Astrocyte of the cerebellum (primary cell): ENCODE measurements around the gene ANGPTL3.

Source experiments
- DNase-seq: peaks from one replicate; pipeline ENCODE4 v3.0.0-alpha.2; 2011; ENCODE audit warnings: low read depth
- H3K4me3 ChIP-seq: 2 replicates; pipeline ENCODE4 v1.5.1; 2011; ENCODE audit warnings: mild to moderate bottlenecking, low read depth, low read length, moderate library complexity
- CTCF ChIP-seq: IDR thresholded peaks from 2 replicates; pipeline ENCODE4 v1.5.1; 2012; ENCODE audit warnings: low read length, low read depth, moderate library complexity, mild to moderate bottlenecking; ENCODE audit errors: missing control alignments
- in situ Hi-C: cut with HindIII; loops from 2 replicates; pipeline ENCODE4 v1.10.0; 2017; ENCODE audit warnings: low sequenced_read_pairs

Gene ANGPTL3

GRCh38 chr1:62588000-62588399, 9.3 kb upstream of the ANGPTL3 start:
- no peak for TF ChIP-seq CTCF
- in situ Hi-C loops, result no loop called here
- DNase-seq, result no peak

GRCh38 chr1:62589321-62589720, 8.0 kb upstream of the ANGPTL3 start:
- peak; percentile 38 for DNase-seq
- in situ Hi-C loops, result no loop called here
- TF ChIP-seq CTCF, result no peak
- no peak overlapping the region for H3K4me3 ChIP-seq

More at GRCh38 chr1:62588000-62588399, 9.3 kb upstream of the ANGPTL3 start:
- no peak overlapping the region for H3K4me3 ChIP-seq

GRCh38 chr1:62590255-62590969, 6.9 kb upstream of the ANGPTL3 start:
- no peak overlapping the region for H3K4me3 ChIP-seq
- in situ Hi-C loops, result no loop called here
- no peak for TF ChIP-seq CTCF
- no peak for DNase-seq

- no peak for DNase-seq
- H3K4me3 ChIP-seq, result no peak overlapping the region
- in situ Hi-C loops, result no loop called here
- TF ChIP-seq CTCF, result no peak
These were observed 6.4 kb upstream of the ANGPTL3 start for GRCh38 chr1:62590970-62591368.

- no peak for DNase-seq
- H3K4me3 ChIP-seq, result no peak overlapping the region
- no peak for TF ChIP-seq CTCF
- in situ Hi-C loops, result no loop called here
These were observed 3.4 kb upstream of the ANGPTL3 start for GRCh38 chr1:62593825-62594394.

GRCh38 chr1:62595647-62596046, 1.7 kb upstream of the ANGPTL3 start:
- DNase-seq, result no peak
- in situ Hi-C loops, result no loop called here
- no peak overlapping the region for H3K4me3 ChIP-seq
- no peak for TF ChIP-seq CTCF
